HG03442 (cell line): ENCODE data around the gene ZP3.
"Not testable (repeated sequence)": the region's sequence is repeated elsewhere in the genome, so short reads cannot be mapped to it uniquely, and the experiment has no call there.

Experiments used
- ATAC-seq: cut with Tn5 transposase; IDR thresholded peaks from one replicate; pipeline ENCODE4 v1.9.1; 2021; ENCODE audit warnings: mild to moderate bottlenecking, moderate library complexity; ENCODE audit not compliant: unreplicated experiment

The ZP3 gene

DNA sequence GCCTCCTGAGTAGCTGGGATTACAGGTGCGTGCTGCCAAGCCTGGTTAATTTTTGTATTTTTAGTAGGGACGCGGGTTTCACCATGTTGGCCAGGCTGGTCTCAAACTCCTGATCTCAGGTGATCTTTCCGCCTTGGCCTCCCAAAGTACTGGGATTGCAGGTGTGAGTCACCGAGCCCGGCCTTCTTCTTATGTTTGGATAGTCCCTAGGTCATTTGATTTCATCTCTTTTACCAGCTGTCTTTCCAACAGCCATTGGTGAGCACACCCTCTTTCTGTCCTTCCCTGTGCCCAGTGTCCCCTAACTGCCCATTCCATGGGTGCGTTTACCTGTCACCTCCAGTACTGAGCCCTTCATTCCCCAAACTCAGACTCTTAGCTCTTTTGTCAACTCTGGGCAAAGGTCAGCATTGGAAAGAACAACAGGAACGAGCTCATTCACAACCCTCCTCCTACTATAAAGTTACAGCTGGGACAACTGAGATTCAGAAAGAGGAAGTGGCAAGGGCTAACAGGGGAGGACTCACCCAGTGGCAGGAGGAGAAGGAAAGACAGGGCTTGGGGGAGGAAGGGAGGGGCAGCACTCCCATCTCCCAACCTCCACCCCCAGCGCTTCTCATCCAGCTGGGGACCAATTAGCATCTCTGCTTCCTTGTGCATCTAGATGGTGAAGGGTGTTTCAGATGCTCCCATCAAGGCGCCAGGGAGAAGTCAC lies 20.8 kb upstream of the ZP3 start:
- ATAC-seq: no peak

- ATAC-seq: no peak
Observed at GRCh38 chr7:76405738-76406137, 19.0 kb upstream of the ZP3 start.

DNA sequence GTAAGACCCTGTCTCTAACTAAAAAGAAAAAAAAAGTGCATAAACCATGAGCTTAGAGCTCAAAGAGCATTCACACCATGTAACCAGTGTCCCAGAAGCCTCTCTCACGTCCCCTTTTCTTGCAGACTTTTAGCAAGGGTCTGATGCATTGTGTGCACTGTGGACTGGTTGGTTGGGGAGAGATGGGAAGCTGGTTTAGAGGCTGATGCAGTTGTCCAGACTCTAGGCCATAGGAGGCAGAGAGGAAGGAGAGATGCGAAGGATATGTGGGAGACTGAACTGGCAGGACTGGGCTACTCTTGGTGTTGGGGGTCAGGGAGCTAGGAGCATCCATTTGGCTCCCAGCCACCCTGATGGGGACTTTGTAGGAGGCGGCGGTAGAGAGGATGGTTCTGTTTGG lies 17.0 kb upstream of the ZP3 start:
- ATAC-seq: no peak

DNA sequence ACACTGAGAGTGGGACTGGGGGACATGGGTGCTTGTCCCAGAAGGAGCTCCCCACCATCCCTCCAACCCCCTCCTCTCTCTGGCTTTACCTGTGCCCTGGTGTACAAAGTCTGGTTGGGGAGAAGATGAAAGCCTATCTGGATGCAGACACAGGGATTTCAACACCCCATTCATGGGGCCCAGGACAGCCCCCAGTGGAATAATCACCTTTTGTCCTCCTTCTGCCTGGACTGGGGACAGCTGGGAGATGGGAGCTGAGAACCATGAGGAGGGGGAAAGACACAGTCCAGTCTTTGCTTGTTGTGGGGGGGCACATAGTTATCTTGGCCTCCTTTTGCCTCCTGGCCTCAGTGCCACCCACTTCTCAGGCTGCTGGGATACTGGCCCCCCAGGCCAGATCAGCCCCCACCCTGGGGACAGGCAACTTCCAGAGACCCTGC lies 16.6 kb upstream of the ZP3 start:
- ATAC-seq: no peak

DNA sequence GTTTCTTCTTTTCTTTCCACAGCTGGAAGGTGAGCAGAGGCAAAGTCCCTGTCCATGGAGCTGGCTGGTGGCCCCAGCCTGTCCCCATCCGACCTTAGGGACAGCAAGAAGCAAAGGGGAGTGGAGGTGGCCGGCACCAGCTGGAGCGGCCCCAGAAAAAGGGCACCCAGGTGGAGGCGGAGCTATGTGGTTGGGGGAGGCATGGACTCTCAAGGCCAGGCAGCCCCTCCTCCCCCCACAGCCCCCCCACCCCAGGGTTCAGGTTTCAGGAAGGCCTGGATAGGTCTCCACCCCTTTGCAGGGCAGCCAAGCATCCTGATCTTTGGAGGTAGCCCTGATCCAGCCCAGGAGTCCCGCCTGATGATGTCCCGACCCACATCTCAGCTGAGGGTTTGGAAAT lies 15.2 kb upstream of the ZP3 start, which contains the start of gene SSC4D:
TSS of gene SSC4D (minus strand) at position 161 of the 400 bp plus-strand sequence. CDS start 5,258 bp downstream, outside the sequence.
- no peak for ATAC-seq

DNA sequence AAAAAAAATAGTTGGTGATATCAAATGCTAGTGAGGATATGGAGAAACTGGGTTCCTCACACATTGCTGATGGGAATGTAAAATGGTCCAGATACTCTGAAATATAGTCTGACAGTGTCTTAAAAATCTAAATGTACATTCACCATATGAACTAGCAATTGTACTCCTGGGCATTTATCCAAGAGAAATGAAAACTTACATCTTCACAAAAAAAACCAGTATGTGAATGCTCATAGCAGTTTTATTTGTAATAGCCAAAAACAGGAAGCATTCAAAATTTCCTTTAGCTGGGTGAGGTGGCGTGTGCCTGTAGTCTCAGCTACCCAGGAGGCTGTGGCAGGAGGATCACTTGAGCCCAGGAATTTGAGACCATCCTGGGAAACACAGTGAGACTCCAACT lies 13.1 kb upstream of the ZP3 start:
- no peak for ATAC-seq

DNA sequence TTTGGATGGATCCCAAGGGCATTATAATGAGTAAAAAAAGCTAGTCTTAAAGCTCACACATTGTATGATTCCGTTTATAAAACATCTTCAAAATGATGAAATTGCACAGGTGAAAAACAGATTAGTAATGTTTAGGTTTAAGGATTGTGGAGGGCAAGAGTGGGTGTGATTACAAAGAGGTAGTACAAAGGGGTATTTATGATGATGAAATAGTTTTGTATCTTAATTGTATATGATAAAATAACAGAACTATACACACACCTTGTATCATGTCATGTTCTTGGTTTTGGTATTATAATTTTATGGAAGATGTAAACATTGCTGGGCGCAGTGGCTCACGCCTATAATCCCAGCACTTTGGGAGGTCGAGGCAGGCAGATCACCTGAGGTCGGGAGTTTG lies 12.5 kb upstream of the ZP3 start:
- ATAC-seq: no peak

- ATAC-seq: not testable (repeated sequence)
Observed at GRCh38 chr7:76417654-76418310, 7.0 kb upstream of the ZP3 start.

DNA sequence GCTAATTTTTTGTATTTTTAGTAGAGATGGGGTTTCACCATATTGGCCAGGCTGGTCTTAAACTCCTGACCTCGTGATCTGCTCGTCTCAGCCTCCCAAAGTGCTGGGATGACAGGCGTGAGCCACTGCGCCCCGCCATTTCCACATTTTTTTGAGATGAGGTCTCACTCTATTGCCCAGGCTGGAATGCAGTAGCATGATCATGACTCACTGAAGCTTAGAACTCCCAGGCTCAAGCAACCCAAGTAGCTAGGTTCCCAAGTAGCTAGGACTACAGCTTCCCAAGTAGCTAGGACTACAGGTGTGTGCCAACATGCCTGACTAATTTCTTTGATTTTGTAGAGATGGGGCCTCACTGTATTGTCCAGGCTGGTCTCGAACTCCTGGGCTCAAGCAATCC lies 3.7 kb upstream of the ZP3 start:
- not testable (repeated sequence) for ATAC-seq

GRCh38 chr7:76423666-76424412 lies 911 bp upstream of the ZP3 start:
- no peak for ATAC-seq

- no peak for ATAC-seq
Observed at GRCh38 chr7:76425156-76425555, 406 bp downstream of the ZP3 start.

- not testable (repeated sequence) for ATAC-seq
Observed at GRCh38 chr7:76425558-76425957, 808 bp downstream of the ZP3 start.

GRCh38 chr7:76426246-76426645 lies 1.5 kb downstream of the ZP3 start:
- no peak for ATAC-seq

- no peak for ATAC-seq
Observed at GRCh38 chr7:76427635-76428034, 2.9 kb downstream of the ZP3 start.

- ATAC-seq: no peak
Observed at GRCh38 chr7:76428149-76428823, 3.5 kb downstream of the ZP3 start.

- ATAC-seq: no peak
Observed at GRCh38 chr7:76428868-76429805, 4.4 kb downstream of the ZP3 start.

DNA sequence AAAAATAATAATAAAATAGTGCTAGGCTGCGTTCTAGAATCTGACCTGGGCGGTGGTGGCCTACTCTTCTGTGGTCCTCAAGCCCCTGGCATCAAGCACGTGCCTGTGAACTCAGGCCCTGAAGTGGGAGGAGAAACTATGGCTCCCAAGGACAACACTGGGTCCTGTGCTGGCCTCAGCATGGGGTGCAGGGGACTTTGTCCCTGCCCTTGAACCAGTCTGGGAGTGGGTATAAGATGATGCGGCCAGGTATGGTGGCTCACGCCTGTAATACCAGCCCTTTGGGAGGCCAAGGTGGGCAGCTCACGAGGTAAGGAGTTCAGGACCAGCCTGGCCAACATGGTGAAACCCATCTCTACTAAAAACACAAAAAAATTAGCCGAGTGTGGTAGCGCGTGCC lies 5.5 kb downstream of the ZP3 start:
- no peak for ATAC-seq

DNA sequence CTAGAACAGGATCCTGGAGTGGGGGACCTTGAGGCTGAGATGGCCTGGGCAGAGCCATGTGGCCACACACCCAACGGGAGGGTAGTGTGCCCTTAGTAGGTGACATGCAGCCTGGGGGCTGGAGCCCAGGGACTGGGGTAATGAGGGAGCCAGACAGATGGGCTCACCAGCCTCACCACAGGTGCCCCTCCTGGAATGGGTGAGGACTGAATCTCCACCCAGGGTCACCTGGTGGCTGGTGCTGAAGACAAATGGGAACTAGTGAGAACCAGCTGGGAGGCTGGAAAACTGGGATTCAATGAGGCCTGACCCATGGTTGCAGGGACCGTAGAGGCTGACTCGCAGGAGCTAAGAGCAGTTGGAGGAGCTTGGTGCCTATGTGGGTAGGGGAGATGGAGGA lies 6.1 kb downstream of the ZP3 start:
- ATAC-seq: no peak

DNA sequence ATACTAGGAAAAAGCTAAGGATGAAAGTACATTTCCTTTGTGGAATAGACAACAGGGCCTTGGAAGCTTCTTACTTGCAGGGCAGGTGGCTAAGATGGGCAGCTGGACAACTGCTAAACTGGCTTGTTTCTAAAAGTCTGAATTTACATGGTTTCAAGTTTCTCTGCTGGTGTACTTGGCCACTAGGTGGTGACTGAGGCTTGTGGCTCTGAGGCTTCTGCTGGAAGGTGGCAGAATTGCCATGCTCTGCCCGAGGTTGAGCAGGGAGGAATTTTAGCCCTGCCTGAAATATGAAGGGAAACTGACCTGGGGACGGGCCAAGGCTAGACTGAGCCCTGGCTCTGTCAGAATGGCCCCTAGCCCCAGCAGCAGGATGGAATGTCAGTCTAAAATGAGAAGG lies 13.1 kb downstream of the ZP3 start:
- ATAC-seq: peak; percentile 58
